Stimulated activated CD4-positive, alpha-beta T cell treated with anti-CD3 and anti-CD28 coated beads, Interleukin-2, amount 100 ng/mL, for 4 hours (primary cell): ENCODE data around the gene RNH1.

Experiments used
- DNase-seq: peaks from one replicate; pipeline ENCODE4 v3.0.0-alpha.2; 2020; ENCODE audit warnings: low read depth

RNH1 gene

GRCh38 chr11:499201-500076 is 7.6 kb downstream of the RNH1 start:
- no peak for DNase-seq

DNA sequence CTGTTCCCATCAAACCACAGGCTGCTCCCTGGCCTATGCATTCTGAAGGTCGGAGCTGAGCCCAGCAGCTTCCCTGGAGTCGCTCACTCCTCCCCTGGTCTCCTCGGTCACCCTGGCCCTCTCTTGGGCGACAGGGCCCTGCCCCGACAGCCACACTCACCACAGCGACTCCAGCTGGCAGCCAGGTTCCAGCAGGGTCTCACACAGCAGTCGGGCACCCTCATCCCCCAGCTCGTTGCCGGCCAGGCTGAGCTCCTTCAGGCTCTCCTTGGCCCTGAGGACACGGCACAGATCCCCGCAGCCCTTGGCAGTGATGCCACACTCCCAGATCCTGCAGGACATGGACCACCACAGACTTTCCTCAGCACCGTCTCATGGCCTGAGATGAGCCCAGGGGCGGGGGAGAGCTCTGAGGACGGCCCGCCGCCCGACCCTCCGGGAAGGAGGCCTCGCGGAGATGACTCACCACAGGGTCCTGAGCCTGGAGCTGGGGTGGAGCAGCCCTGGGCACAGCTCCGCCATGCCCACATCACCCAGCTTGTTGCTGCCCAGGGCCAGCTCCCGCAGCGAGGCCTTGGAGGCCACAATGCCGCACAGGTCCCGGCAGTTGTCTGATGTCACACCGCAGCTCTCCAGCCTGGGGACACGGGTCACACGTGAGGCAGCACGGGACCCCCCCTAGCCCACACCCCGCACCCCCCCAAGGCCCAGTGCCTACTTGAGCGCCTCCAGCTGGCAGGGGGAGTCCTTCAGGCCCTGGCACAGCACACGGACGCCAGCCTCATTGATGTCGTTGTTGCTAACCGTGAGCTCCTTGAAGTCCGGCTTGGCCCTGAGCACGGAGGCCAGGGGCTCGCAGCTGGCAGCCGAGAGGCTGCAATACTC is 8.5 kb downstream of the RNH1 start:
- no peak for DNase-seq

DNA sequence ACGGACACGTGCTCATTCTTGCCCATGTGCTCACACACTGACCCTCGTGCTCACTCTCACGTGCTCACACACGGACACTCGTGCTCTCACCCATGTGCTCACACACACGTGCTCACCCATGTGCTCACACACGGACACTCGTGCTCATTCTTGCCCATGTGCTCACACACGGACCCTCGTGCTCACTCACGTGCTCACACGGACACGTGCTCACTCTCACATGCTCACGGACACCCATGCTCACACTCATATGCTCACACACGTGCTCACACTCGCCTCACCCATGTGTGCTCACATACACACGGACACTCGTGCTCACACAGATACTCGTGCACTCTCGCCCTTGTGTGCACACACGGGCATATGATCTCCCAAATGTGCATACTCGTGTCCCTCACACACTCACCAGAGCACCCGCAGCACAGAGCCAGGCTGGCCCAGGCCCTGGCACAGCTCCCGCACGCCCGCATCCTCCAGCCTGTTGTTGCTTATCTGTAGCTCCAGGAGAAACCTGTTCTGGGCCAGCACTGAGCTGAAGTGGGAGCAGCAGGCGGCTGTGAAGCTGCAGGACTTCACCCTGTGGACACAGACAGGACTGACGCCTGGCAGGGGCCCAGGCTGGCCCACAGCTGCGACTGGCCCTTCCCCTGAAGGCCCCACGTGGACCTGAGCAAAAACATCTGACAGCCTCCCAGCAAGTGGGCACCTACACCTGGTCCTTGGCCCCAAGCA is 9.3 kb downstream of the RNH1 start:
- no peak for DNase-seq

DNA sequence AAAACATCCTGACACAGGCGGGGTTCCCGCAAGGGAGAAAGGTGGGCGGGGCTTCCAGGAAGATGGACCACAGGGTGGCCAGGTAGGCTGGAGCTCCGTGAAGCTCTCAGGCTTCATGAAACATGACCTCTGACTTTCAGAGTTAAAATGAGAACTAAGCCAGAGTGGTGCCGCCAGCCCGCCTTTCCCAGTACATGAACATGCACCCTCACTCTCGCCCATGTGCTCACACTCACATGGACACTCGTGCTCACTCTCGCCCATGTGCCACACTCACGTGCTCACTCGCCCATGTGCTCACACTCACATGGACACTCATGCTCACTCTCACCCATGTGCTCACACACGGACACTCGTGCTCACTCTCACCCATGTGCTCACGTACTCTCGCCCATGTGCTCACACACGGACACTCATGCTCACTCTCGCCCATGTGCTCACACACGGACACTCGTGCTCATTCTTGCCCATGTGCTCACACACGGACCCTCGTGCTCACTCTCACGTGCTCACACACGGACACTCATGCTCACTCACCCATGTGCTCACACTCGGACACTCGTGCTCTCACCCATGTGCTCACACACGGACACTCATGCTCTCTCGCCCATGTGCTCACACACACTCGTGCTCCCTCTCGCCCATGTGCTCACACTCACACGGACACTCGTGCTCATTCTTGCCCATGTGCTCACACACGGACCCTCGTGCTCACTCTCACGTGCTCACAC is 10.0 kb downstream of the RNH1 start:
- no peak for DNase-seq

DNA sequence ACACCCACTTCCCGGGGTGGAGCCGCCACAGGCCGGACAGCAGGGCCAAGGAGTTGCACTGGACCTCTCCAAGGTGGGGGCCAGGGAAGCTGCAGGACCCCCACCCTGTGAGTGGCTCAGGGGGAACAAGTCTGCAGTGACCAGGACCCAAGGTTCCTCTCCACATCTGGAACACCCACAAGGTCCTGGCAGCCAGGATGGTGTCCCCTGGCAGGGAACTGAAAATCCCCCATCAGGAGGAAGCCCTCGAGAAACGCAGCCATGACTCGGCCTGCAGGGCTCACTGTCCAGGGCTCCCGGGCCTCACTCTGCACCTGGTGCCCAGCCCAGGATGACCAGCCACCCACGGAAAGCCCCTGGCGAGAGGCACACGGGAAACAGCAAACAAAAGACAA is 11.5 kb downstream of the RNH1 start:
- no peak for DNase-seq

DNA sequence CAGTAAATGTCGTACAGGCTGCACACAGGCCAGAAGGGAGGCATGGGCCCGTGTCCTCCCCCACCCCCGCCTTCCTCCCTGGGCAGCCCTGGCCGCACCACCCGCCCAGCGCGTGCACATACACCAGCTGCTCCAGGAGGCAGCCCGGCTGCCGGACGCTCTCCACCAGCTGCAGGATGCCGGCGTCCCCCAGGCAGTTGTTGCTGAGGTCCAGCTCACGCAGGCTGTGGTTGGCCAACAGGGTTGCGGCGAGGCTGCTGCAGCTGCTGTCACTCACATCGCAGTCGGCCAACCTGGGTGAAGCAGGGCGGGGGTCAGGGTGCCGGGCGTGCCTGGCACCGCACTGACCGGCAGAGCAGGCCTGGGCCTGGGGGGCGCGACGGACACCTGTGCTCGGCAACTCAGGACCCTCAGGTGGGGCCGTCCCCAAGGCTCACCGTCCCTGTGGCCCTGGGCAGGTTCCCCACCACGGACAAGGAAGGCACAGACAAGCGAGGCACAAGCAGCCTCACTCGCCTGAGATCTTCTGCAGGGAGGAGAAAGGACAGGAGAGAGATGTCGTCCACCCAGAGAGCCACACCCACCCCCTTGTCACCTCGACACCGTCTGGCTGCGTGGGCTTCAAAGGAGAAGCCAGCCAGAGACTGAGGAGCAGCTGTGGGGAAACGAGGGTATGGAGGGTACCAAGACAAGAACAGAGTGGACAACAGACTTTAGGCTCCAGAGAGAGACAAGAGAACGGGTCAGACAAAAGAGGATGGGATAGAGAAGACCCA is 12.1 kb downstream of the RNH1 start:
- no peak for DNase-seq

DNA sequence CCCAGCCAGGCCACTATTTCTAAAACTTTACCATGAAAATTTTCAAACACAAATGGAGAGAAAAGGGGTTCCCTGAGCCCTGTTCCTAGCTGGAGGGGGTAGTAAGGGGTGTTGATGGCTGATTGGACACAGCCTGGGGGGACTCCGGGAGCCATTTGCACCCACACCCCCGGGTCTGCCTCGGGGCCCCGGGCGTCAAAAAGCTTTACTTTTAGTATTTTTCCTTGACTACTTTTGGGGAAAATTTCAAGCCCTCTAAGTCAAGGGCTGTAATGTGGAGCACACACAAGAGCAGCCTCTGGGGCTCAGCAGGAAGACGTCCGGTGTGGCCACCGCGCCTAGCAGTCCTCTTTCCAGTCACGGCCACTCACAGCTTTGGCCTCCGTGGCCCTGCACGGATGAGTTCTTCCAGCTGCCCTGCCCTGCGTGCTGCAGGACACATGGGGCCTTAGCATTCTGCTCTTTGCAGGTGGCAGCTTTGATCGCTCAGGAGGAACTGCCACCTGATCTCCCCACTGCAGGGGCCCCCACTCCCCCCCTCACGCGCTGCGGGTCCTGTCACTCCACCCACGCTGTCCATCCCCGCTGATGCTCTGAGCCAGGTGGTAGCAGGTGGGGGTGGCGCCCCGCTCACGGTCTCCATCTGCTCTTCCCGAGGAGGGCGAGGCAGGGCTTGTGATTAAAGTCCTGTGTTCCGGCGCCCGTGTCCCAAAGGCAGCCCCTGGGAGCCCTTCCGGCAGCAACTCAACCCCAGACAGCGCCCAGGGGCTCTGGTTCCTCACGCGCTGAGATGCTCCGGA is 14.4 kb downstream of the RNH1 start:
- no peak for DNase-seq

DNA sequence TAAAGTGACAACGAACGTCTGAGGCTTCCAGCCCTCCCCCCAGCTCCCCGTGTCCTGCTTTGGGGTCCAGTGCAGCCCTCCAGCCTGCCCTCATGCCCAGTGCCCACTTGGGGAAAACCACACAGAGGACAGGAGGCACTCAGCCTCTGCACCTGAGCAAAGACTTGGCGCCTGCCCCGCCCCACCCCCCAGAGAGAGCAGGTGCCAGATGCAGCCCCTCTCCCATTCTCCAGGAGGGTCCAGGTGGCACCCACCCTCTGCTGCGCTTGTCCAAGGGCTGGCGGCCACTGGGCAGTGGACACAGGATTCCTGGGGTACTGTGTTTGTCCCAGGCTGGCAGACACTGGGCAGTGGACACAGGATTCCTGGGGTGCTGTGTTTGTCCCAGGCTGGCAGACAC is 15.7 kb downstream of the RNH1 start:
- DNase-seq = no peak

DNA sequence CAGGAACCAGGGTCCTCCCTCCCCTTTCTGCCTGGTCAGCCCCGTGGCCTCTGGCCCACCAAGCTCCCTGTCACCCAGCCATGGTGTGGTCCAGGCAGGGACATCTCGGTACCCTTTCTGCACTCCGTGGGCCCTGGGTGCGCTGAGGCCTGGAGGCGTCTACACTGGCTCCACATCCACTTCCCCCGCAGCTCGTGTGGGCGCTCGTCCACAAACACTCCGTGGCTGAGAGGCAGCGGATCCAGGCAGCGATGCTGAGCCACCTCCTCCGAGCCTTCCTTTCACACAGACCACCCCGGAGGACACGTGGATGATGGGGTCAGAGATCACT is 16.1 kb downstream of the RNH1 start:
- no peak for DNase-seq

- DNase-seq = no peak
These were observed 16.7 kb downstream of the RNH1 start for GRCh38 chr11:490186-490929.

DNA sequence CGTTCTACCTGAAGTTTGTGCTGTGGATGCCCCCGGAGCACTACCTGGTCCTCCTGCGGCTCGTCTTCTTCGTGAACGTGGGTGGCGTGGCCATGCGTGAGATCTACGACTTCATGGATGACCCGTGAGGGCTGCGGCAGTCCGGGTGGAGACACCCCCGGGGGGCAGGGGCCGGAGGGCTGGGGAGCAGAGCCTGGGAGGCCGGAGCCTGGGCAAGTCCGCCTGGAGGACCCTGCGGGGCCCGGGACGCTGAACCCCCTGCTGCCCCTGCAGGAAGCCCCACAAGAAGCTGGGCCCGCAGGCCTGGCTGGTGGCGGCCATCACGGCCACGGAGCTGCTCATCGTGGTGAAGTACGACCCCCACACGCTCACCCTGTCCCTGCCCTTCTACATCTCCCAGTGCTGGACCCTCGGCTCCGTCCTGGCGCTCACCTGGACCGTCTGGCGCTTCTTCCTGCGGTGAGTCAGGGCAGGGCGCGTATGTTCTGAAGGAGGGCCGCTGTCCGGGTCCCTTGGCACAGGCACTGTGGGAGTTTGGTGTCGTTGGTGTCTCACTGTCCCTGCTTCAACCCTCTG is 17.3 kb downstream of the RNH1 start:
- no peak for DNase-seq

DNA sequence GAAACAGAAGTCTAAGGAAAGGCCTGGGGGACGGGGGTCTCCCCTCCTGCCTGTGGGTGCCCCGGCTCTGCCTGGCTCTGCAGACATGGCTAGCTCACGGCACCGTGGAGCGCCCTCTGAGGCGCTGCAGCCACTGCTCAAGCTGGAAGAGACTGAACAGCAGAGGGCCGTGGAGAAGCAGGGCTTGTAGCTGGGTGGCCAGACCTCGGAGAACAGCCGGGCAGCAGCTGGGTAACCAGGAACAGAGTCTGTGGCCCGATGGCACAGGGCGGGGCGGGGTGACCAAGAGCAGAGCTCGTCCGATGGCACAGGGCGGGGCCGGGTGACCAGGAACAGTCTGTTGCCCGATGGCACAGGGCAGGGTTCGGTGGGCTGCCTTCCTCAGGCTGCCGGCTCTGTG is 18.1 kb downstream of the RNH1 start:
- DNase-seq = no peak

- DNase-seq = no peak
These were observed 18.5 kb downstream of the RNH1 start for GRCh38 chr11:488579-488978.

GRCh38 chr11:488062-488461 is 19.0 kb downstream of the RNH1 start:
- DNase-seq = no peak

GRCh38 chr11:487571-488021 is 19.4 kb downstream of the RNH1 start:
- no peak for DNase-seq

GRCh38 chr11:486189-486588 is 20.9 kb downstream of the RNH1 start:
- DNase-seq = no peak

- DNase-seq = no peak
These were observed 22.4 kb downstream of the RNH1 start for GRCh38 chr11:484616-485015.

DNA sequence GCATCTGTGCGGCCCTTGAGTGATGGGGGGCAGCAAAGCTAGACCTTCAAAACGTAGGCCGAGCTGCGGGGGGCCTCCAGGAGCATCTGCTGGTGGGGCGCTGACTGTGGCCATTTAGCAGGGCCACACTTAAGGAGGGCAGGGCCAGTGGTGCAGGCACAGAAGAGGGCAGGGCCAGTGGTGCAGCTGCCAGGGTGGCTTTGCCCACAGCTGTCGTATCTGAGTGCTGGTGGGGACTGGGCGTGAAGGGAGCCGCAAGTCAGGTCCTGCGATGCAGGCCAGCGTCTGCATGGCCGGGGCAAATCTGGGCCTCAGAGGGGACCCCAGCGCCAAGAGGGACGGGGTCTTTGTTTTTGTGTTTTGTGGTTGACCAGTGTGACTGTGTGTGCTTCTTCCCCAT is 27.7 kb downstream of the RNH1 start:
- DNase-seq = no peak

DNA sequence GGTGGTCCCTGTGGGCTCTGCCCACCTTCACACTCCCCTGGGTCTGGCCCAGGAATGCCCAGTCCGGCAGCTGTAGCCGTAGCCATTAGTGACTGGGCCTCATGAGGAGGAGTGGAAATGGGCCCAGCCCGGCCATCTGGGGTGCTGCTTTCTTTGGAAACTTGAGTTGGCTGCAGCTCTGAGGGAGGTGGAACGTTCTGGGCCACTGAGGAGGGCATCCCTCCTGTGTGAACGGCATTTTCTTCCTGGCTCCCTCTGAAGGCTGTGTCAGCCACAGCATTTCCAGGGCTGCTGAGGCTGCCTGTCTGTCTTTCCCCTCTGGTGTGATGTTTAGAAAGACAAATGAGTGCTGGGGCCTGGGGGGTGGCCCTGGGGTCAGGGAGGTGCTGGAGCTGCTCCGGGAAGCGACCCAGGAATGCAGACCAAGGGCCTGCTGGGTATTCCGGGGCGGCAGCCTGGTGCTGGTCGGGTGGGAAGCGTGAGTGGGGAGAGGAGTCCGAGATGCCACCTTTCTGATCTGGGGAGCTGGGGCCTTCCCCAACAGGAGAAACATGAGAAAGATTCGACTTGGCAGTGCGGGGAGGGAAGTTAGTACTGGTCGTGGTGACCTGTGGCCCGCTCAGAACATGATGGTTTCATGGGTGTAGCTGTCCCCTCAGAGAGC is 29.9 kb downstream of the RNH1 start:
- no peak for DNase-seq
